OCI-LY7 (cell line): ENCODE results near the gene FKBP9. TPM values are rescaled to one million over a fixed set of nuclear protein-coding genes. Genes with fewer than 3 reads are reported as not detected.

Experiments
- BruUV-seq: library from RNA; stranded (reverse); fragments of 400-500 nt; replicated peaks from 2 replicates; lab custom pipeline; 2021; lab: Mats Ljungman, UMichigan
- CTCF ChIA-PET: fragments of 300-600 bp; sonication (Branson Sonifier 250); formaldehyde crosslinking; loops from one replicate; lab custom pipeline; 2022; ENCODE audit warnings: antibody characterized with exemption; ENCODE audit not compliant: unreplicated experiment; lab: Charles Lee
- POLR2A ChIA-PET: fragments of 300-600 bp; sonication (Branson Sonifier 250); formaldehyde crosslinking; loops from one replicate; lab custom pipeline; 2022; ENCODE audit warnings: antibody characterized with exemption; lab: Charles Lee
- DNase-seq: peaks from one replicate; pipeline ENCODE4 v3.0.0-alpha.2; 2015; ENCODE audit warnings: low spot score
- H2AFZ ChIP-seq: fragments of 200-600 bp; sonication (generic), shearing (Covaris generic); 2 replicates; pipeline ENCODE4 v1.6.1; 2014; ENCODE audit warnings: mild to moderate bottlenecking, antibody characterized with exemption, low read length, moderate library complexity
- H3K27ac ChIP-seq: fragments of 200-600 bp; sonication (generic); 2 replicates; pipeline ENCODE4 v1.5.1; 2014; ENCODE audit warnings: mixed run types, low read depth, mild to moderate bottlenecking, moderate library complexity, low read length, inconsistent platforms; ENCODE audit not compliant: poor library complexity, severe bottlenecking
- H3K36me3 ChIP-seq: fragments of 200-600 bp; sonication (generic); 2 replicates; pipeline ENCODE4 v1.6.1; 2014; ENCODE audit warnings: mild to moderate bottlenecking, antibody characterized with exemption, low read length, moderate library complexity, mixed read lengths; ENCODE audit not compliant: insufficient read depth
- H3K4me1 ChIP-seq: fragments of 200-600 bp; sonication (generic); 2 replicates; pipeline ENCODE4 v1.5.1; 2014; ENCODE audit warnings: mild to moderate bottlenecking, low read length; ENCODE audit not compliant: insufficient read depth, poor library complexity, severe bottlenecking
- H3K4me2 ChIP-seq: fragments of 200-600 bp; sonication (generic); 2 replicates; pipeline ENCODE4 v1.6.1; 2014; ENCODE audit warnings: mild to moderate bottlenecking, low read length
- H3K4me3 ChIP-seq: fragments of 200-600 bp; sonication (generic); 2 replicates; pipeline ENCODE4 v1.5.1; 2014; ENCODE audit warnings: mild to moderate bottlenecking, low read depth, low read length; ENCODE audit not compliant: poor library complexity, severe bottlenecking
- H3K79me2 ChIP-seq: fragments of 200-600 bp; sonication (generic); 2 replicates; pipeline ENCODE4 v1.6.1; 2016; ENCODE audit warnings: low read depth, mild to moderate bottlenecking, low read length, moderate library complexity, mixed read lengths; ENCODE audit not compliant: insufficient read depth
- H3K9me2 ChIP-seq: fragments of 200-600 bp; sonication (generic); 2 replicates; pipeline ENCODE4 v1.6.1; 2016; ENCODE audit warnings: mild to moderate bottlenecking, low read length, mixed read lengths; ENCODE audit not compliant: insufficient read depth
- H3K9me3 ChIP-seq: fragments of 200-600 bp; sonication (generic); 2 replicates; pipeline ENCODE4 v1.6.1; 2014; ENCODE audit warnings: mild to moderate bottlenecking, mixed run types, low read length, mixed read lengths
- H4K20me1 ChIP-seq: fragments of 200-600 bp; sonication (generic); 2 replicates; pipeline ENCODE4 v1.6.1; 2014; ENCODE audit warnings: mild to moderate bottlenecking, antibody characterized with exemption, low read length, moderate library complexity, mixed read lengths; ENCODE audit not compliant: insufficient read depth
- CTCF ChIP-seq: fragments of 200-600 bp; sonication (generic); conservative IDR thresholded peaks from 2 replicates; pipeline ENCODE4 v1.5.1; 2014; ENCODE audit warnings: mild to moderate bottlenecking, antibody characterized with exemption, low read length, moderate library complexity, mixed read lengths
- EZH2phosphoT487 ChIP-seq: fragments of 200-600 bp; sonication (generic); IDR thresholded peaks from 2 replicates; pipeline ENCODE4 v1.6.1; 2018; ENCODE audit warnings: low read depth, borderline replicate concordance, mild to moderate bottlenecking, mixed run types, antibody characterized with exemption, low read length, moderate library complexity, mixed read lengths
- intact Hi-C: fragments of 100-400 bp; cut with micrococcal nuclease; formaldehyde crosslinking; loops from one replicate; pipeline ENCODE4 v1.10.0; 2022; ENCODE audit not compliant: unreplicated experiment
- total RNA-seq, 2 experiments: library from RNA; depleted of rRNA in 1 of 2; stranded (reverse); fragments of >200 nt in 1 of 2; shearing (Covaris generic) in 1 of 2; gene quantifications; 2 replicates each; pipeline ENCODE4 v1.2.3, GENCODE V29; 2014 to 2022

FKBP9 gene
- total RNA-seq, 2 experiments from 2014 or later = 0.73 TPM; not detected in 1

- Histone ChIP-seq H3K4me1 (no peaks in the 10 kb centered on the region), H3K9me2 (no peaks in the 10 kb centered on the region), H3K9me3 (no peaks in the 10 kb centered on the region), H3K27ac (no peak overlapping the region), H4K20me1 (no peaks in the 10 kb centered on the region), H3K36me3 (no peaks in the 10 kb centered on the region), H3K4me2 (no peak overlapping the region), H2AFZ (no peak overlapping the region), H3K79me2 (no peaks in the 10 kb centered on the region), H3K4me3 (no peak overlapping the region)
- no TSS peak for BruUV-seq
- POLR2A ChIA-PET = no interaction called here
- DNase-seq = no peak
- intact Hi-C loops = no loop called here
- CTCF ChIA-PET = no interaction called here
- TF ChIP-seq CTCF (no peak), EZH2phosphoT487 (no peak)
These were observed 35.3 kb upstream of the FKBP9 start for GRCh38 chr7:32921896-32922295.

GRCh38 chr7:32928785-32929298, 28.4 kb upstream of the FKBP9 start:
- CTCF ChIA-PET = no interaction called here

More at GRCh38 chr7:32928785-32929298, 28.4 kb upstream of the FKBP9 start:
- TF ChIP-seq CTCF (no peak), EZH2phosphoT487 (no peak)
- no peaks in the 10 kb centered on the region for H3K36me3 ChIP-seq
- H4K20me1 ChIP-seq = no peaks in the 10 kb centered on the region
- H3K79me2 ChIP-seq = no peaks in the 10 kb centered on the region
- no peak for DNase-seq
- H3K9me2 ChIP-seq = no peaks in the 10 kb centered on the region
- intact Hi-C loops = no loop called here
- no peak overlapping the region for H2AFZ ChIP-seq
- H3K4me2 ChIP-seq = no peak overlapping the region
- POLR2A ChIA-PET = interaction anchor here (0.7 to 1.1 kb wide), 5 partner anchors 10 to 1162 kb away, joined by 3 to 6 read pairs (median 3); no protein-coding TSS in a partner anchor
- no peak overlapping the region for H3K27ac ChIP-seq
- H3K9me3 ChIP-seq = no peaks in the 10 kb centered on the region
- H3K4me3 ChIP-seq = no peak overlapping the region
- no peaks in the 10 kb centered on the region for H3K4me1 ChIP-seq
- BruUV-seq = no TSS peak
